Hepatocyte (in vitro differentiated cells): ENCODE measurements around the gene ADAM11.

ENCODE experiments used
- CTCF ChIP-seq: fragments of 200-600 bp; sonication (generic); IDR thresholded peaks from 2 replicates; pipeline ENCODE4 v1.5.1; 2016; ENCODE audit warnings: antibody characterized with exemption, mild to moderate bottlenecking; ENCODE audit not compliant: poor library complexity
- EZH2phosphoT487 ChIP-seq: fragments of 200-600 bp; sonication (generic); IDR thresholded peaks from one replicate; pipeline ENCODE4 v1.6.1; 2018; ENCODE audit warnings: antibody characterized with exemption, mild to moderate bottlenecking, low read depth, moderate library complexity; ENCODE audit not compliant: unreplicated experiment, severe bottlenecking

- TF ChIP-seq CTCF (no peak), EZH2phosphoT487 (no peak)
These were observed 39.3 kb upstream of the ADAM11 start for GRCh38 chr17:44719444-44719843.
